Fibroblast of lung (primary cell): ENCODE results near the gene ZNF275. TPM values are rescaled to one million over a fixed set of nuclear protein-coding genes. Genes with fewer than 3 reads are reported as not detected.

Source experiments
- DNase-seq, 2 donors: peaks; one replicate each; pipeline versions ENCODE4 v3.0.0 to v3.0.0-alpha.2; 2010; ENCODE audit warnings: low read depth in 2 of 2
- H2AFZ ChIP-seq: 2 replicates; pipeline ENCODE4 v1.5.1; 2012; ENCODE audit warnings: low read length, control low read depth, inconsistent platforms
- H3K27ac ChIP-seq: 2 replicates; pipeline ENCODE4 v1.5.1; 2011; ENCODE audit warnings: low read length, control low read depth; ENCODE audit not compliant: insufficient read depth
- H3K27me3 ChIP-seq: 2 replicates; pipeline ENCODE4 v1.5.1; 2011; ENCODE audit warnings: mild to moderate bottlenecking, low read length; ENCODE audit not compliant: control insufficient read depth, insufficient read depth
- H3K36me3 ChIP-seq: 2 replicates; pipeline ENCODE4 v1.5.1; 2011; ENCODE audit warnings: low read length; ENCODE audit not compliant: control insufficient read depth, insufficient read depth
- H3K4me1 ChIP-seq: 2 replicates; pipeline ENCODE4 v1.5.1; 2011; ENCODE audit warnings: low read length; ENCODE audit not compliant: control insufficient read depth, insufficient read depth; ENCODE audit errors: extremely low read depth
- H3K4me2 ChIP-seq: 2 replicates; pipeline ENCODE4 v1.5.1; 2011; ENCODE audit warnings: low read length, control low read depth; ENCODE audit not compliant: insufficient read depth; ENCODE audit errors: extremely low read depth
- H3K4me3 ChIP-seq, 4 experiments: fragments of 200-600 bp in 1 of 4; sonication (generic) in 1 of 4; replicated peaks in 1 of 4; 2 replicates each; pipeline ENCODE4 v1.5.1; 2011 to 2016; ENCODE audit warnings: low read length in 4 of 4, low read depth in 3 of 4, mild to moderate bottlenecking in 3 of 4, control low read depth in 2 of 4, inconsistent platforms in 1 of 4, mixed read lengths in 1 of 4; ENCODE audit not compliant: insufficient read depth in 1 of 4; ENCODE audit errors: control extremely low read depth in 1 of 4
- H3K79me2 ChIP-seq: 2 replicates; pipeline ENCODE4 v1.5.1; 2012; ENCODE audit warnings: mild to moderate bottlenecking, low read length, inconsistent platforms; ENCODE audit not compliant: control insufficient read depth, insufficient read depth
- H3K9ac ChIP-seq: 2 replicates; pipeline ENCODE4 v1.5.1; 2011; ENCODE audit warnings: mild to moderate bottlenecking, low read length, control low read depth; ENCODE audit not compliant: insufficient read depth
- H3K9me3 ChIP-seq: 2 replicates; pipeline ENCODE4 v1.5.1; 2012; ENCODE audit warnings: low read depth, low read length; ENCODE audit not compliant: control insufficient read depth, insufficient read depth
- H4K20me1 ChIP-seq: 2 replicates; pipeline ENCODE4 v1.5.1; 2011; ENCODE audit warnings: low read length; ENCODE audit not compliant: control insufficient read depth, insufficient read depth; ENCODE audit errors: extremely low read depth
- EZH2 ChIP-seq: IDR thresholded peaks from 2 replicates; pipeline ENCODE4 v1.5.1; 2012; ENCODE audit warnings: low read length, control low read depth, mild to moderate bottlenecking; ENCODE audit errors: missing control alignments
- polyA plus RNA-seq, 2 donors: library from polyadenylated mRNA; depleted of rRNA in 1 of 2; stranded (reverse) in 1 of 2; unstranded in 1 of 2; fragments of >200 nt; gene quantifications; 2 replicates each; pipeline ENCODE4 v1.2.1, GENCODE V29; 2011 to 2012; ENCODE audit warnings: missing spikeins in 1 of 2
- total RNA-seq: library from RNA; depleted of rRNA; stranded (reverse); fragments of >200 nt; gene quantifications from 2 replicates; pipeline ENCODE4 v1.2.1, GENCODE V29; 2014
- TF ChIP-seq, protein P1 (sequence below), 2 donors: IDR thresholded peaks in 1 of 2; conservative IDR thresholded peaks in 1 of 2; 1 replicate in 1 of 2; 2 replicates in 1 of 2; pipeline ENCODE4 v1.5.1; 2011 to 2012; ENCODE audit warnings: low read length in 2 of 2, control low read depth in 1 of 2, inconsistent platforms in 1 of 2, low read depth in 1 of 2, mild to moderate bottlenecking in 1 of 2

Gene ZNF275
- total and polyA plus RNA-seq, 2 donors (not counting 1 experiment from before 2014, with no cell fraction given) = 6.3 to 12.2 TPM

DNA sequence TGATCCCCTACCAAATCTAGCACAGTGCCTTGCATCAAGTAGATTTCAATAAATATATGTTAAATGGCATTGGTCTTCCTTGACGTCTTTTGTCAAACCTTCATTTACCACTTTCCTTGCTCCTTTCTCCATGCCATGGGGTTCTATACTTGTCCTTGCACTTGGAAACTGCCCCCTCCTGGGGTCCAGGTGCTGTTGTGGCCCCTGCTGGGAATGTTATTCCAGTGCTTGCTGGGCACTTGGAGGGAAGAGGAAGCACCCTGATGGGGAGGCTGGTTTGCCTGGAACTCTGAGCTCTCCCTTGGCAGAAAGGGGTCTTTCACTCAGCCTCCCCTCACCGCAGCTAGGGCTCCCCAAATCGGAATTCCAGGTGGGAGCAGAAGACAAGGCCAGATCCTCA, 18.9 kb downstream of the ZNF275 start:
- no peaks in the 10 kb centered on the region for H3K9me3 ChIP-seq
- DNase-seq = no peak
- no peak overlapping the region for H3K9ac ChIP-seq
- no peak for TF ChIP-seq EZH2
- TF ChIP-seq, protein P1, sequence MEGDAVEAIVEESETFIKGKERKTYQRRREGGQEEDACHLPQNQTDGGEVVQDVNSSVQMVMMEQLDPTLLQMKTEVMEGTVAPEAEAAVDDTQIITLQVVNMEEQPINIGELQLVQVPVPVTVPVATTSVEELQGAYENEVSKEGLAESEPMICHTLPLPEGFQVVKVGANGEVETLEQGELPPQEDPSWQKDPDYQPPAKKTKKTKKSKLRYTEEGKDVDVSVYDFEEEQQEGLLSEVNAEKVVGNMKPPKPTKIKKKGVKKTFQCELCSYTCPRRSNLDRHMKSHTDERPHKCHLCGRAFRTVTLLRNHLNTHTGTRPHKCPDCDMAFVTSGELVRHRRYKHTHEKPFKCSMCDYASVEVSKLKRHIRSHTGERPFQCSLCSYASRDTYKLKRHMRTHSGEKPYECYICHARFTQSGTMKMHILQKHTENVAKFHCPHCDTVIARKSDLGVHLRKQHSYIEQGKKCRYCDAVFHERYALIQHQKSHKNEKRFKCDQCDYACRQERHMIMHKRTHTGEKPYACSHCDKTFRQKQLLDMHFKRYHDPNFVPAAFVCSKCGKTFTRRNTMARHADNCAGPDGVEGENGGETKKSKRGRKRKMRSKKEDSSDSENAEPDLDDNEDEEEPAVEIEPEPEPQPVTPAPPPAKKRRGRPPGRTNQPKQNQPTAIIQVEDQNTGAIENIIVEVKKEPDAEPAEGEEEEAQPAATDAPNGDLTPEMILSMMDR (conservative IDR thresholded peaks at IDR 0.05 in 1 of 2, IDR thresholded peaks at IDR 0.05 in 1 of 2; ENCODE audit: low read depth in 1 of 2, low read length in 2 of 2) = no peak
- no peaks in the 10 kb centered on the region for H4K20me1 ChIP-seq
- no peaks in the 10 kb centered on the region for H3K79me2 ChIP-seq
- H3K4me3 ChIP-seq = no peak overlapping the region
- no peaks in the 10 kb centered on the region for H3K36me3 ChIP-seq
- no peaks in the 10 kb centered on the region for H3K27me3 ChIP-seq
- no peak overlapping the region for H3K27ac ChIP-seq
- no peaks in the 10 kb centered on the region for H3K4me1 ChIP-seq
- H3K4me2 ChIP-seq = no peak overlapping the region
- H2AFZ ChIP-seq = no peak overlapping the region

GRCh38 chrX:153353416-153353815, 19.5 kb downstream of the ZNF275 start:
- no peaks in the 10 kb centered on the region for H4K20me1 ChIP-seq
- no peaks in the 10 kb centered on the region for H3K9me3 ChIP-seq
- DNase-seq = no peak
- H3K4me1 ChIP-seq = no peaks in the 10 kb centered on the region
- no peaks in the 10 kb centered on the region for H3K36me3 ChIP-seq
- H3K4me2 ChIP-seq = no peak overlapping the region
- TF ChIP-seq, protein P1 (conservative IDR thresholded peaks at IDR 0.05 in 1 of 2, IDR thresholded peaks at IDR 0.05 in 1 of 2; ENCODE audit: low read depth in 1 of 2, low read length in 2 of 2) = no peak
- TF ChIP-seq EZH2 = no peak
- H3K27me3 ChIP-seq = no peaks in the 10 kb centered on the region
- H3K4me3 ChIP-seq = no peak overlapping the region
- no peak overlapping the region for H3K9ac ChIP-seq
- H3K27ac ChIP-seq = no peak overlapping the region
- no peaks in the 10 kb centered on the region for H3K79me2 ChIP-seq
- no peak overlapping the region for H2AFZ ChIP-seq

DNA sequence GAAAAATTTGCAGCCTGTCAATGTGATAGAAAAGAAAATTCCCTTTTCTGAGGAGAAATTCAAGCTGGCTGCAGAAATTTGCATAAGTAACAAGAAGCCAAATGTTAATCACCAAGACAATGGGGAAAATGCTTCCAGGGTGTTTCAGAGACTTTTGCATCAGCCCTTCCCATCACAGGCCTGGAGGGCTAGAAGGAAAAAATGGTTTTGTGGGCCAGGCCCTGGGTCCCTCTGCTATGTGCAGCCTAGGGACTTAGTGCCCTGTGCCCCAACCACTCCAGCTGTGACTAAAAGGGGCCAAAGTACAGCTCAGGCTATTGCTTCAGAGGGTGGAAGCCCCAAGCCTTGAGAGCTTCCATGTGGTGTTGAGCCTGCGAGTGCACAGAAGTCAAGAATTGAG, 23.9 kb downstream of the ZNF275 start:
- Histone ChIP-seq H3K4me3 (no peak overlapping the region), H3K4me1 (no peaks in the 10 kb centered on the region), H3K9ac (no peak overlapping the region), H3K27me3 (no peaks in the 10 kb centered on the region), H3K9me3 (no peaks in the 10 kb centered on the region), H3K79me2 (no peaks in the 10 kb centered on the region), H3K36me3 (no peaks in the 10 kb centered on the region), H3K27ac (no peak overlapping the region), H2AFZ (no peak overlapping the region), H4K20me1 (no peaks in the 10 kb centered on the region), H3K4me2 (no peak overlapping the region)
- DNase-seq = no peak
- TF ChIP-seq, protein P1 (conservative IDR thresholded peaks at IDR 0.05 in 1 of 2, IDR thresholded peaks at IDR 0.05 in 1 of 2; ENCODE audit: low read depth in 1 of 2, low read length in 2 of 2) = no peak
- TF ChIP-seq EZH2 = no peak
